Erythroblast (primary cell): ENCODE results near the gene ZCWPW2.

Experiments used
- GATA1 ChIP-seq: IDR thresholded peaks from 2 replicates; pipeline ENCODE4 v1.6.1; 2011; ENCODE audit warnings: low read depth, mild to moderate bottlenecking, control low read depth, low read length, moderate library complexity
- POLR2A ChIP-seq: IDR thresholded peaks from 2 replicates; pipeline ENCODE4 v1.6.1; 2011; ENCODE audit warnings: mild to moderate bottlenecking, low read length

DNA sequence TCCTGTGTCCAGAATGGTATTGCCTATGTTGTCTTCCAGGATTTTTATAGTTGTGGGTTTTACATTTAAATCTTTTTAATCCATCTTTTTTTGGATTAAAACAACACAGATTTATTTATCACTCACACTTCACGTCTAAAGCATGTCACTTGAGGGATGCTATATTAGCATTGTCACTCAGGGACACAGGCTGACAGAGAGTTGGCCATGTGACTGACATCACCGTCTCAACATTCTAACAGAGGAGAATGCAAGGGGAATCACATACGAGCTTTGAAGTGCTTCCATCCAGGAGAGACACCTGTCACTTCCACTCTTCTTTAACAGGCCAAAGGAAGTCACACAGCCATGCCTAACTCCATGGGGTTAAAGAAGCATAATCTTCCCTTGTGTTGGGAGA is 204.7 kb downstream of the ZCWPW2 start:
- TF ChIP-seq POLR2A = no peak
- no peak for TF ChIP-seq GATA1
